ENCODE data around the gene KPRP. TPM values are rescaled to one million over a fixed set of nuclear protein-coding genes. Genes with fewer than 3 reads are reported as not detected.
A peak's percentile ranks its signal among the peaks of the same experiment; 100 is the strongest.

The KPRP gene
- total RNA-seq, 6 experiments from 2014 or later: not detected

GRCh38 chr1:152743371-152744145 is 14.3 kb upstream of the KPRP start:
- intact Hi-C loops (cut with DNase I): no loop called here
- no peaks in the 10 kb centered on the region for H3K36me3 ChIP-seq
- ATAC-seq (no peak), DNase-seq (no peak)
- no peaks in the 10 kb centered on the region for H3K27me3 ChIP-seq
- H3K27ac ChIP-seq: no peak overlapping the region
- no peaks in the 10 kb centered on the region for H3K9me3 ChIP-seq
- no peak overlapping the region for H3K4me3 ChIP-seq
- 31% methylated on average over 2 of the region's 2 CpGs for WGBS (ENCODE audit: insufficient coverage, low coverage, low lambda C conversion rate, missing lambda C conversion rate)
- no peak for TF ChIP-seq POLR2A (IDR thresholded peaks at IDR 0.05)
- TF ChIP-seq CTCF (IDR thresholded peaks at IDR 0.05): no peak
- no peaks in the 10 kb centered on the region for H3K4me1 ChIP-seq

- ATAC-seq (no peak), DNase-seq (no peak)
- intact Hi-C loops (cut with DNase I): no loop called here
- Histone ChIP-seq H3K4me1 (no peaks in the 10 kb centered on the region), H3K27ac (no peak overlapping the region), H3K36me3 (no peaks in the 10 kb centered on the region), H3K4me3 (no peak overlapping the region), H3K9me3 (no peaks in the 10 kb centered on the region), H3K27me3 (no peaks in the 10 kb centered on the region)
- WGBS (ENCODE audit: insufficient coverage, low coverage, low lambda C conversion rate, missing lambda C conversion rate): 41% methylated on average over 4 of the region's 4 CpGs
- no peak for TF ChIP-seq POLR2A (IDR thresholded peaks at IDR 0.05)
- TF ChIP-seq CTCF (IDR thresholded peaks at IDR 0.05): peak in 1 of 4 donors; percentile 10
Measured at GRCh38 chr1:152745289-152745704, 12.5 kb upstream of the KPRP start.

GRCh38 chr1:152745765-152746444 is 11.9 kb upstream of the KPRP start:
- DNase-seq: no peak
- Histone ChIP-seq H3K4me3 (no peak overlapping the region), H3K27me3 (no peaks in the 10 kb centered on the region), H3K9me3 (no peaks in the 10 kb centered on the region), H3K36me3 (no peaks in the 10 kb centered on the region), H3K4me1 (no peaks in the 10 kb centered on the region), H3K27ac (no peak overlapping the region)
- intact Hi-C loops (cut with DNase I): no loop called here
- no peak for ATAC-seq
- 63% methylated on average over 5 of the region's 6 CpGs for WGBS (ENCODE audit: insufficient coverage, low coverage, low lambda C conversion rate, missing lambda C conversion rate)
- no peak for TF ChIP-seq CTCF (IDR thresholded peaks at IDR 0.05)
- TF ChIP-seq POLR2A (IDR thresholded peaks at IDR 0.05): no peak

GRCh38 chr1:152747831-152748230 is 10.0 kb upstream of the KPRP start:
- Histone ChIP-seq H3K4me3 (no peak overlapping the region), H3K9me3 (no peaks in the 10 kb centered on the region), H3K27ac (no peak overlapping the region), H3K36me3 (no peaks in the 10 kb centered on the region), H3K27me3 (no peaks in the 10 kb centered on the region), H3K4me1 (no peaks in the 10 kb centered on the region)
- ATAC-seq: no peak
- no peak for DNase-seq
- WGBS (ENCODE audit: insufficient coverage, low coverage, low lambda C conversion rate, missing lambda C conversion rate): 4% methylated on average over 1 of the region's 1 CpG
- intact Hi-C loops (cut with DNase I): no loop called here
- no peak for TF ChIP-seq CTCF (IDR thresholded peaks at IDR 0.05)
- TF ChIP-seq POLR2A (IDR thresholded peaks at IDR 0.05): no peak
